Measurements from ENCODE around the gene CDC20.
"Not testable (repeated sequence)": the region's sequence is repeated elsewhere in the genome, so short reads cannot be mapped to it uniquely, and the experiment has no call there.

CDC20 gene

GRCh38 chr1:43398227-43398626 is 39.4 kb downstream of the CDC20 start:
- DNase-seq: no peak
- Histone ChIP-seq H4K8ac (ENCODE audit: low read depth, low read length) (no peak overlapping the region), H3K4me2 (ENCODE audit: low read length) (no peak overlapping the region), H3K23ac (ENCODE audit: low read length) (no peak overlapping the region), H2BK15ac (replicated peaks; ENCODE audit: low read depth) (no peak overlapping the region), H3K36me3 (ENCODE audit: control insufficient read depth, insufficient read depth, low read length) (no peaks in the 10 kb centered on the region), H2BK5ac (ENCODE audit: low read length) (no peak overlapping the region), H3K4me3 (ENCODE audit: low read length) (no peak overlapping the region), H2AK5ac (ENCODE audit: low read length) (no peak overlapping the region), H3K18ac (ENCODE audit: low read length) (no peak overlapping the region), H3K79me1 (ENCODE audit: low read length) (no peaks in the 10 kb centered on the region), H3K27ac (ENCODE audit: low read depth, low read length) (no peak overlapping the region), H3K27me3 (ENCODE audit: insufficient read depth, low read length, poor library complexity) (no peaks in the 10 kb centered on the region), H4K5ac (ENCODE audit: low read length) (no peak overlapping the region), H3K4ac (ENCODE audit: low read depth, low read length) (no peak overlapping the region), H3K4me1 (ENCODE audit: control insufficient read depth, low read depth, low read length) (no peaks in the 10 kb centered on the region), H2BK120ac (ENCODE audit: low read depth, low read length) (no peak overlapping the region), H3K9ac (ENCODE audit: low read length) (no peak overlapping the region), H3K56ac (ENCODE audit: low read length) (no peak overlapping the region), H3K79me2 (ENCODE audit: control insufficient read depth, insufficient read depth, low read length) (no peaks in the 10 kb centered on the region)
- WGBS (ENCODE audit: extremely low coverage, insufficient coverage, low lambda C conversion rate): no CpG with 5 or more reads among the region's 3 CpGs

- not testable (repeated sequence) for H3K36me3 ChIP-seq (ENCODE audit: control insufficient read depth, insufficient read depth, low read length); H2BK120ac ChIP-seq (ENCODE audit: low read depth, low read length); H4K8ac ChIP-seq (ENCODE audit: low read depth, low read length); H3K79me1 ChIP-seq (ENCODE audit: low read length); H3K4me1 ChIP-seq (ENCODE audit: control insufficient read depth, low read depth, low read length); DNase-seq; H3K79me2 ChIP-seq (ENCODE audit: control insufficient read depth, insufficient read depth, low read length); H3K23ac ChIP-seq (ENCODE audit: low read length); H4K5ac ChIP-seq (ENCODE audit: low read length); H3K27ac ChIP-seq (ENCODE audit: low read depth, low read length); H3K4me2 ChIP-seq (ENCODE audit: low read length); H3K4ac ChIP-seq (ENCODE audit: low read depth, low read length); H2BK15ac ChIP-seq (replicated peaks; ENCODE audit: low read depth); H3K9ac ChIP-seq (ENCODE audit: low read length); H3K56ac ChIP-seq (ENCODE audit: low read length); H3K4me3 ChIP-seq (ENCODE audit: low read length); H2AK5ac ChIP-seq (ENCODE audit: low read length); H2BK5ac ChIP-seq (ENCODE audit: low read length); H3K18ac ChIP-seq (ENCODE audit: low read length); H3K27me3 ChIP-seq (ENCODE audit: insufficient read depth, low read length, poor library complexity)
- no CpG with 5 or more reads among the region's 9 CpGs for WGBS (ENCODE audit: extremely low coverage, insufficient coverage, low lambda C conversion rate)
These were observed 41.7 kb downstream of the CDC20 start for GRCh38 chr1:43400441-43400840.

- Histone ChIP-seq H2BK15ac (replicated peaks; ENCODE audit: low read depth) (no peak overlapping the region), H3K36me3 (ENCODE audit: control insufficient read depth, insufficient read depth, low read length) (no peaks in the 10 kb centered on the region), H2AK5ac (ENCODE audit: low read length) (no peak overlapping the region), H3K56ac (ENCODE audit: low read length) (no peak overlapping the region), H3K79me2 (ENCODE audit: control insufficient read depth, insufficient read depth, low read length) (no peaks in the 10 kb centered on the region), H3K23ac (ENCODE audit: low read length) (no peak overlapping the region), H4K5ac (ENCODE audit: low read length) (no peak overlapping the region), H3K4me2 (ENCODE audit: low read length) (no peak overlapping the region), H3K27me3 (ENCODE audit: insufficient read depth, low read length, poor library complexity) (no peaks in the 10 kb centered on the region), H3K27ac (ENCODE audit: low read depth, low read length) (no peak overlapping the region), H2BK120ac (ENCODE audit: low read depth, low read length) (no peak overlapping the region), H3K4me3 (ENCODE audit: low read length) (no peak overlapping the region), H3K4me1 (ENCODE audit: control insufficient read depth, low read depth, low read length) (no peaks in the 10 kb centered on the region), H3K79me1 (ENCODE audit: low read length) (no peaks in the 10 kb centered on the region), H2BK5ac (ENCODE audit: low read length) (no peak overlapping the region), H3K4ac (ENCODE audit: low read depth, low read length) (no peak overlapping the region), H3K9ac (ENCODE audit: low read length) (no peak overlapping the region), H3K18ac (ENCODE audit: low read length) (no peak overlapping the region), H4K8ac (ENCODE audit: low read depth, low read length) (no peak overlapping the region)
- DNase-seq: no peak
- WGBS (ENCODE audit: extremely low coverage, insufficient coverage, low lambda C conversion rate): no CpG with 5 or more reads among the region's 6 CpGs
These were observed 43.5 kb downstream of the CDC20 start for GRCh38 chr1:43402089-43402865.

GRCh38 chr1:43404353-43404752 is 45.6 kb downstream of the CDC20 start:
- no CpG with 5 or more reads among the region's 6 CpGs for WGBS (ENCODE audit: extremely low coverage, insufficient coverage, low lambda C conversion rate)
- Histone ChIP-seq H3K9ac (ENCODE audit: low read length) (no peak overlapping the region), H3K4ac (ENCODE audit: low read depth, low read length) (no peak overlapping the region), H3K18ac (ENCODE audit: low read length) (no peak overlapping the region), H3K4me2 (ENCODE audit: low read length) (no peak overlapping the region), H3K56ac (ENCODE audit: low read length) (no peak overlapping the region), H2BK120ac (ENCODE audit: low read depth, low read length) (no peak overlapping the region), H3K23ac (ENCODE audit: low read length) (no peak overlapping the region), H3K27ac (ENCODE audit: low read depth, low read length) (no peak overlapping the region), H4K5ac (ENCODE audit: low read length) (no peak overlapping the region), H4K8ac (ENCODE audit: low read depth, low read length) (no peak overlapping the region), H3K4me1 (ENCODE audit: control insufficient read depth, low read depth, low read length) (no peaks in the 10 kb centered on the region), H2BK15ac (replicated peaks; ENCODE audit: low read depth) (no peak overlapping the region), H2BK5ac (ENCODE audit: low read length) (no peak overlapping the region), H3K4me3 (ENCODE audit: low read length) (no peak overlapping the region), H3K36me3 (ENCODE audit: control insufficient read depth, insufficient read depth, low read length) (no peaks in the 10 kb centered on the region), H3K27me3 (ENCODE audit: insufficient read depth, low read length, poor library complexity) (no peaks in the 10 kb centered on the region), H3K79me2 (ENCODE audit: control insufficient read depth, insufficient read depth, low read length) (no peaks in the 10 kb centered on the region), H3K79me1 (ENCODE audit: low read length) (no peaks in the 10 kb centered on the region), H2AK5ac (ENCODE audit: low read length) (no peak overlapping the region)
- no peak for DNase-seq

GRCh38 chr1:43405219-43405875 is 46.6 kb downstream of the CDC20 start:
- Histone ChIP-seq H3K79me1 (ENCODE audit: low read length) (no peaks in the 10 kb centered on the region), H3K27ac (ENCODE audit: low read depth, low read length) (no peak overlapping the region), H2BK15ac (replicated peaks; ENCODE audit: low read depth) (no peak overlapping the region), H3K4me3 (ENCODE audit: low read length) (no peak overlapping the region), H3K56ac (ENCODE audit: low read length) (no peak overlapping the region), H3K4me1 (ENCODE audit: control insufficient read depth, low read depth, low read length) (no peaks in the 10 kb centered on the region), H3K27me3 (ENCODE audit: insufficient read depth, low read length, poor library complexity) (no peaks in the 10 kb centered on the region), H3K18ac (ENCODE audit: low read length) (no peak overlapping the region), H2BK5ac (ENCODE audit: low read length) (no peak overlapping the region), H3K9ac (ENCODE audit: low read length) (no peak overlapping the region), H4K8ac (ENCODE audit: low read depth, low read length) (no peak overlapping the region), H3K79me2 (ENCODE audit: control insufficient read depth, insufficient read depth, low read length) (no peaks in the 10 kb centered on the region), H3K23ac (ENCODE audit: low read length) (no peak overlapping the region), H3K4ac (ENCODE audit: low read depth, low read length) (no peak overlapping the region), H2AK5ac (ENCODE audit: low read length) (no peak overlapping the region), H2BK120ac (ENCODE audit: low read depth, low read length) (no peak overlapping the region), H4K5ac (ENCODE audit: low read length) (no peak overlapping the region), H3K4me2 (ENCODE audit: low read length) (no peak overlapping the region), H3K36me3 (ENCODE audit: control insufficient read depth, insufficient read depth, low read length) (no peaks in the 10 kb centered on the region)
- DNase-seq: no peak
- WGBS (ENCODE audit: extremely low coverage, insufficient coverage, low lambda C conversion rate): no CpG with 5 or more reads among the region's 6 CpGs

All from mesendoderm (in vitro differentiated cells).